Measurements from ENCODE around the gene SCN11A.

DNA sequence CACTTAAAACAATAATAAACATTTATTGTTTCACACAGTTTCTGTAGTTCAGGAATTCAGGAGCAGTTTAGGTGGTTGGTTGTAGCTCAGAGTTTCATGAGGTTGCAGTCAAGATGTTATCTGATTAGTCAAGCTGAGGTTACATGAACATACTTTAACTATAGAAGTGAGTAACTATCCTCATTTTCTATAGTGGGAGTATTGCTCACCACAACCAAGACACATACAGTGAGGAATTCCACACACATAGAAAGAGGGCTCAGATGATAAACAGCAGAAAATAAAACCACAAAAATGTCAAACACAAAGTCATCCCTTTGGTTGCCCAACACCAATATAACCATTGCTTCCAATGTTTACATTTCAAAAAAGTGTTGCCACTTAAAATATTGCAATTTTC lies 13.6 kb downstream of the SCN11A start:
- TF ChIP-seq, protein P1, sequence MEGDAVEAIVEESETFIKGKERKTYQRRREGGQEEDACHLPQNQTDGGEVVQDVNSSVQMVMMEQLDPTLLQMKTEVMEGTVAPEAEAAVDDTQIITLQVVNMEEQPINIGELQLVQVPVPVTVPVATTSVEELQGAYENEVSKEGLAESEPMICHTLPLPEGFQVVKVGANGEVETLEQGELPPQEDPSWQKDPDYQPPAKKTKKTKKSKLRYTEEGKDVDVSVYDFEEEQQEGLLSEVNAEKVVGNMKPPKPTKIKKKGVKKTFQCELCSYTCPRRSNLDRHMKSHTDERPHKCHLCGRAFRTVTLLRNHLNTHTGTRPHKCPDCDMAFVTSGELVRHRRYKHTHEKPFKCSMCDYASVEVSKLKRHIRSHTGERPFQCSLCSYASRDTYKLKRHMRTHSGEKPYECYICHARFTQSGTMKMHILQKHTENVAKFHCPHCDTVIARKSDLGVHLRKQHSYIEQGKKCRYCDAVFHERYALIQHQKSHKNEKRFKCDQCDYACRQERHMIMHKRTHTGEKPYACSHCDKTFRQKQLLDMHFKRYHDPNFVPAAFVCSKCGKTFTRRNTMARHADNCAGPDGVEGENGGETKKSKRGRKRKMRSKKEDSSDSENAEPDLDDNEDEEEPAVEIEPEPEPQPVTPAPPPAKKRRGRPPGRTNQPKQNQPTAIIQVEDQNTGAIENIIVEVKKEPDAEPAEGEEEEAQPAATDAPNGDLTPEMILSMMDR (IDR thresholded peaks at IDR 0.05; ENCODE audit: borderline replicate concordance, extremely low read depth, low read length, poor library complexity, severe bottlenecking), result no peak
- TF ChIP-seq EZH2 (IDR thresholded peaks at IDR 0.05; ENCODE audit: borderline replicate concordance, low read depth, low read length, severe bottlenecking), result no peak
